B cell (primary cell): ENCODE data around the gene S100A9. TPM values are rescaled to one million over a fixed set of nuclear protein-coding genes. Genes with fewer than 3 reads are reported as not detected.

Source experiments
- polyA plus RNA-seq: library from polyadenylated mRNA; depleted of rRNA; stranded (reverse); fragments of >200 nt; gene quantifications from 2 replicates; pipeline ENCODE4 v1.2.3, GENCODE V29; 2012
- small RNA-seq: library from RNA; depleted of rRNA; stranded (forward); fragments of <200 nt; gene quantifications from one replicate; pipeline ENCODE3, GENCODE V24; 2012; ENCODE audit warnings: low replicate concordance, low read depth; ENCODE audit not compliant: insufficient read length
- total RNA-seq, 2 donors: library from RNA; stranded (reverse); fragments of 120-200 nt in 1 of 2; gene quantifications; 1 replicate in 1 of 2; 2 replicates in 1 of 2; pipeline versions ENCODE4 v1.2.3 to v1.2.4, GENCODE V29; 2013 to 2022

S100A9 gene
- total and polyA plus RNA-seq, 2 donors (not counting 1 experiment from before 2014, with no cell fraction given): 4.2 to 66.6 TPM

Small RNA genes within 50 kb of the gene (small RNA-seq; reads per million reads assigned to genes)
- not detected for gene RNU6-160P
- gene S100A15A: not detected

Other genes starting within 250 kb of the S100A9 start
- not detected in 2 replicates for gene SPRR2F, start 244.3 kb upstream of the S100A9 start, total RNA-seq
- gene SPRR2F, start 244.3 kb upstream of the S100A9 start, polyA plus RNA-seq: not detected in 2 replicates
- not detected in 2 replicates for gene SPRR2G, start 207.0 kb upstream of the S100A9 start, total RNA-seq
- not detected in 2 replicates for gene SPRR2G, start 207.0 kb upstream of the S100A9 start, polyA plus RNA-seq
- not detected in 2 replicates for gene LELP1, start 154.4 kb upstream of the S100A9 start, total RNA-seq
- not detected in 2 replicates for gene LELP1, start 154.4 kb upstream of the S100A9 start, polyA plus RNA-seq
- gene PRR9, start 140.3 kb upstream of the S100A9 start, total RNA-seq: not detected in 2 replicates
- not detected in 2 replicates for gene PRR9, start 140.3 kb upstream of the S100A9 start, polyA plus RNA-seq
- gene LORICRIN, start 98.2 kb upstream of the S100A9 start, total RNA-seq: 0.39 TPM in 1 of 2 replicates, not detected in the other
- not detected in 2 replicates for gene LORICRIN, start 98.2 kb upstream of the S100A9 start, polyA plus RNA-seq
- not detected in 2 replicates for gene PGLYRP3, start 44.9 kb upstream of the S100A9 start, total RNA-seq
- gene PGLYRP3, start 44.9 kb upstream of the S100A9 start, polyA plus RNA-seq: not detected in 2 replicates
- not detected in 2 replicates for gene PGLYRP4, start 9.0 kb upstream of the S100A9 start, total RNA-seq
- gene PGLYRP4, start 9.0 kb upstream of the S100A9 start, polyA plus RNA-seq: not detected in 2 replicates
- not detected in 2 replicates for gene S100A12, start 17.8 kb downstream of the S100A9 start, total RNA-seq
- 1.4 and 3.4 TPM in 2 replicates for gene S100A12, start 17.8 kb downstream of the S100A9 start, polyA plus RNA-seq
- gene S100A8, start 33.2 kb downstream of the S100A9 start, total RNA-seq: 1.9 and 3.3 TPM in 2 replicates
- 8.9 and 16.7 TPM in 2 replicates for gene S100A8, start 33.2 kb downstream of the S100A9 start, polyA plus RNA-seq
- gene S100A7A, start 58.7 kb downstream of the S100A9 start, total RNA-seq: not detected in 2 replicates
- not detected in 2 replicates for gene S100A7A, start 58.7 kb downstream of the S100A9 start, polyA plus RNA-seq
- not detected in 2 replicates for gene S100A7, start 102.8 kb downstream of the S100A9 start, total RNA-seq
- not detected in 2 replicates for gene S100A7, start 102.8 kb downstream of the S100A9 start, polyA plus RNA-seq
- gene S100A6, start 178.1 kb downstream of the S100A9 start, total RNA-seq: 93.6 and 110 TPM in 2 replicates
- gene S100A6, start 178.1 kb downstream of the S100A9 start, polyA plus RNA-seq: 61.1 and 213 TPM in 2 replicates
- gene S100A5, start 183.1 kb downstream of the S100A9 start, total RNA-seq: not detected in 2 replicates
- 0.64 TPM in 1 of 2 replicates, not detected in the other for gene S100A5, start 183.1 kb downstream of the S100A9 start, polyA plus RNA-seq
- gene S100A4, start 188.0 kb downstream of the S100A9 start, total RNA-seq: 58.0 and 62.7 TPM in 2 replicates
- gene S100A4, start 188.0 kb downstream of the S100A9 start, polyA plus RNA-seq: 121 and 150 TPM in 2 replicates
- gene S100A3, start 191.4 kb downstream of the S100A9 start, total RNA-seq: not detected in 2 replicates
- gene S100A3, start 191.4 kb downstream of the S100A9 start, polyA plus RNA-seq: 0.17 TPM in 1 of 2 replicates, not detected in the other
- not detected in 2 replicates for gene S100A2, start 208.0 kb downstream of the S100A9 start, total RNA-seq
- gene S100A2, start 208.0 kb downstream of the S100A9 start, polyA plus RNA-seq: 0.19 TPM in 1 of 2 replicates, not detected in the other